Medulla oblongata (tissue), 1 donor: Measurements from ENCODE around the gene SLC35B1.
A peak's percentile ranks its signal among the peaks of the same experiment; 100 is the strongest.

Experiments
- DNase-seq: peaks from one replicate; pipeline ENCODE4 v3.0.0-alpha.2; 2015; ENCODE audit errors: extremely low spot score

The SLC35B1 gene, protein sequence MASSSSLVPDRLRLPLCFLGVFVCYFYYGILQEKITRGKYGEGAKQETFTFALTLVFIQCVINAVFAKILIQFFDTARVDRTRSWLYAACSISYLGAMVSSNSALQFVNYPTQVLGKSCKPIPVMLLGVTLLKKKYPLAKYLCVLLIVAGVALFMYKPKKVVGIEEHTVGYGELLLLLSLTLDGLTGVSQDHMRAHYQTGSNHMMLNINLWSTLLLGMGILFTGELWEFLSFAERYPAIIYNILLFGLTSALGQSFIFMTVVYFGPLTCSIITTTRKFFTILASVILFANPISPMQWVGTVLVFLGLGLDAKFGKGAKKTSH

DNA sequence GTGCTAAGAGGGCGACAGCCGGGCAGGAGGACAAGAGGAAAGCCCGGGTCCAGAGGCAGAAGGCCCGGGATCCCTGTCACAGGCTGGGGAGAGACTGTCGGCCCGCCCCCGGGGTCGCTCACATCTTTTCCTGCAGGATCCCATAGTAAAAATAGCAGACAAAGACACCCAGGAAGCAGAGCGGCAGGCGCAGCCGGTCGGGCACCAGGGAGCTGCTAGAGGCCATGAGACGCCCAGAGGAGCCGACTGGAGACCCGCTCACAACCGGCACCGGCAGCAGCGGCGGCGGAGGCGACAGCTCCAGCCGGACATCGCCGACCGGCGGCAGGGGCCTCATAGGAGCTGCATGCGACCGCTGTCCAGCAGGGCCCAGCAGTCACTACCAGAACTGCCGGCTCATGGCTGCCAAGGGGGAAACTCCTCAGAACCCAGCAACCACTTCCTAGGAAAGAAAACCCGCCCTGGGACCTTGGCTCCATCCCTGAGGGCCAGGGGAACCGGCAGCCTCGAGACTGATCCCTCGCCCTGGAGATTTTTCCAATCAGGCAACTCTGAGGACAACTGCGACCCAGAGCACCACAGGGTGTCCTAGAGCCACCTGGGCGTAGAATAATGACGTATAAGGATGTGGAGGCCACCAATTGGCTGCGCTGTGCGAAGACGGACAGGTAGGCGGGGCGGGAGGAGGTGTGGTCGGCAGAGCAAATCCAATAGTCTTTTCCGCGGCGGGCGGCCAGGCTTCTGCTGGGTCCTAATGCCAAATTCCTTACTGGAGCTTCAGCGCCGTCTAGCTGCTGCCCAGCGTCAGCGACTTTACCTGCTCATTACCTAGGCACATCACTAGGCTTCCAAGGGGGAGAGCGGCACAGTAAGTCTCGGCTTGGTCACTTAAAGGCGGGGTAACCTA lies at the start of gene SLC35B1:
SLC35B1 (minus strand) TSS at position 357 of the 907 bp plus-strand sequence; CDS start at position 226, 131 bp downstream.
- peak; percentile 99 for DNase-seq

DNA sequence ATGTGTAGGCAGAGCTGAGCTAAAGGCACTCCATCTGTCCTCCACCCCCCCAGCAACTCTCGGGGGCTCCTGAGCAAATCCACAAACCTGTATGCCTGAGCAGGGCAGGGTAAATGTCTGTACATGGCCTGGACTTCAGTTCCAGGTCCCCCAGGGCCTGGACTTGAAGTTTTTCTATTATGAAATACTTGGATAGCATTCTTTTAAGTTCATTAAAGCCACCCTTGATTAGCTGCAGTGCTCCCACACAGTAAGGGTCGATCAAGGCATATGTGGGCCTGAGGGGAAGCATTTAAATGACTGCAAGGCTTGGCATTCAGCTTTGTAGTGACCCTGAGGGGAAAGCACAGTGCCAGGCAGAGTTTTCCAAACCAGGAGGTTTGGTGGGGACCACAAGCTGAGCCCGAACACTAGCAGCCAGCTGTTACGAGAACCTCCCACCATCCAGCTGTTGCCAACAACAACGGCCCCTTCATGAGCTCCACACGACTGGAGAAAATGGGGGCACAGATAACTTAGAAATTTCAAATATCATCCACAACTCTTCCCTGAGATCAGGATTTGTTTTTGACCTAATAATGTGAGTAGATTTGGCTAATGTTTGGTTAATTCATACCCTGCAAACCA lies 49.5 kb upstream of the SLC35B1 start:
- no peak for DNase-seq

DNA sequence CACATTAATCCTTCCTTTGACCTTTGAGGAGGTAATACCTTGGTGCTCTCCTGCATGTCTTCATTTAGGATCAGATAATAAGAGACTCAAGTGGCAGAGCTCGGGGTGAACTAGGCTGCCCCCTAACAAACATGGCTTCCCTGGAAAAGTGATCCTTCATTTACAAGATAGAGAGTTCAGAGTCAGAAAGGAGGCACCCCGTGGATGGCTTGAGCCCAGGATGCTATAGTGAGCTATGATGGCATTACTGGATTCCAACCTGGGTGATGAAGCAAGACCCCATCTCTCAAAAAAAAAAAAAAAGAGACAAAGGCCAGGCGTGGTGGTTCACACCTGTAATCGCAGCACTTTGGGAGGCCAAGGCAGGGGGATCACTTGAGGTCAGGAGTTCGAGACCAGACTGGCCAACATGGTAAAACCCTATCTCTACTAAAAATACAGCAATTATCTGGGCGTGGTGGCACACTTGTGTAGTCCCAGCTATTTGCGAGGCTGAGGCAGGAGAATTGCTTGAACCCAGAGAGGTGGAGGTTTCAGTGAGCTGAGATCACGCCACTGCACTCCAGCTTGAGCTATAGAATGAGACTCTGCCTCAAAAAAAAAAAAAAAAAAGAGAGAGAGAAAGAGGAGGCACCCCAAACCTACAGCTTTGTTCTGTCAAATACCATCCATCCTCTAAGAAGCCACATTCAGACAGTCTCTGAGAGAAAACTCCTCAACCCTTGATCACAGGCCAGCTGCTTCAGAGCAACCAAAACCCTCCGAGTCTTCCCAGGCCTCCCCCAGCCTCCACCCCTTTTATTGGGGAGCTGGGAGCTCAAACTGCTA lies 48.8 kb upstream of the SLC35B1 start:
- no peak for DNase-seq

DNA sequence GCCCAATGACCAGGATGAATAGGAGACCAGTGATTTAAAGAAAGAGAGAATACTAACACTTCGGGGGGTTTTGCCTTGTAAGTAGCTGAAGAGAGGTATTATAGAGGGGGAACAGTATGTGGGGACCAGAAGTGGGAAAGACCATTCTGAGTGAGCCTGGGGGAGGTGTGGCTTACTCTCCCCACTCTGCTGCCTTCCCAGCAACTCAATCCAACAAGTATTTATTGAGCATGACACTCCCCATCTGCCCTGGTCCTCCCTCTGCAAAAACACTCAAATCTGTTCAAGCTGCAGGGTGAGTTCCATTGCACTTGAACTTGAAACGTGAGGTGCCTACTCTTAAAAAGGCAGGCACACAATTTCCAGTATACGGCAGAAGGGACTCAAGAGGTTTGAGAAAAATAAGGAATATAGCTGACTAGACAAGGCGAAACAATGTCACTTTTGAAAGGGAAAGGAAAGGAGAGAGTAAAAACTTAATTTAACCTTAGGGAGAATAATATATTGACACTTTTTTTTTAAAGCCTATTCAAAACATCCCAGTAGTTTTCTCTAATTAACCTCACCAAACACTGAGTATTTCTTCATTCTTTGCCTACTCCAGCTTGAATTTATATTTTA lies 48.0 kb upstream of the SLC35B1 start:
- no peak for DNase-seq

DNA sequence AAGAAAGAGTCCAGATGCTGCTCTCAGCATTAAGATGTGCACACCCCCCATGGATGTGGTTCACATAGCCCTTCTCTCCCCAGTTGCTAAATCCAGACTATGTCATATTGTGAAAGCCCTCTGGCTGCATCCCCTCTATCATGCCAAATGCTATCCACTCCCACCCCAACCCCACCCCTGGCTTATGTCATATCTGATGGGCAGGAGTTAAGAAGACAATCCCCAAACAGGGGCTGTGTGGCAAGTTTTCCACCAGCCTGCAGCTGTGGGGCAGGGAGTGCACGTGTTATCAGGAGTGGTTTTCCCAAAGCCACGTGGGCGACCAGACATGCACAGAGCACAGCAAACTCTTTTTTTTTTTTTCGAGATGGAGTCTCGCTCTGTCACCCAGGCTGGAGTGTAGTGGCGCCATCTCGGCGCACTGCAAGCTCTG lies 46.2 kb upstream of the SLC35B1 start:
- no peak for DNase-seq

- no peak for DNase-seq
These were observed 44.7 kb upstream of the SLC35B1 start for GRCh38 chr17:49752508-49752907.

- DNase-seq: no peak
These were observed 42.0 kb upstream of the SLC35B1 start for GRCh38 chr17:49749730-49750129.

GRCh38 chr17:49748791-49749190 lies 41.0 kb upstream of the SLC35B1 start:
- no peak for DNase-seq

DNA sequence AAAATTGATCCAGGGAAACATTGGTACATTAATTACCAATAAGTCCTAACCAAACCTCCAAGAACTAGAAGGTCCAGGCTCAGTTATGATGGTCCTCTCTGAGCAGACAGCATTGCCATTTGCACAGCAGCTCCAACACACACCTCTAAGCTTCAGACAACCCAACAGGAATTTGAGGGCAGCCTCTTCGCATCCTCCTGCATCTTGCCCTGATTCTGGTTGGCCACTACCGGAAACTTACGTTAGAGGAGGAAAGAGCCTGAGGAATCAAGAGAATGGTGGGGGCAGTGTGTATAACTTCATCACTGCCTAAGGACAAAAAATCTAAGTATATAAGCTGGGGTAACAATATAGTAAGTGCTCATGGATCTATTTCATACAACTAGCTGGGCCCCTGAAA lies 40.5 kb upstream of the SLC35B1 start:
- DNase-seq: no peak

DNA sequence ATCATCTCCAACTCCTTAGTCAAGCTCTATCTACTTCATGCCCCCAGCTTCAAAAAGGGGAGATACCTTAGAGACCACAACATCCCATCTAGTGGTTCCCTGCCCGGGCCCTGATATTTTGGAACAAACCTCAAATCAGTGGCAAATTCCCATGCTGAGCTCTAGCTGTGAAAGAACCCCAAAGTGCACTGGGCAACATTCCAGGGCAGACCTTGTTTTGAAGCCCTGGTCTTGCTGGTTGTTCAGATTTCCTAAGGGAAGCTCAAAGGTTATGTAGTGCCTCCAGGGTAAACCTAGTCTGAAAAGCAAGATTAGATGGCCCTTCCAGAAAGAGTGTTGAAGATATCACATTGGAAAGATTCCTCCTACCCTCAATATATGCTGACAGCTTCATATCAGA lies 39.9 kb upstream of the SLC35B1 start:
- DNase-seq: no peak

GRCh38 chr17:49746791-49747490 lies 39.2 kb upstream of the SLC35B1 start:
- DNase-seq: no peak

DNA sequence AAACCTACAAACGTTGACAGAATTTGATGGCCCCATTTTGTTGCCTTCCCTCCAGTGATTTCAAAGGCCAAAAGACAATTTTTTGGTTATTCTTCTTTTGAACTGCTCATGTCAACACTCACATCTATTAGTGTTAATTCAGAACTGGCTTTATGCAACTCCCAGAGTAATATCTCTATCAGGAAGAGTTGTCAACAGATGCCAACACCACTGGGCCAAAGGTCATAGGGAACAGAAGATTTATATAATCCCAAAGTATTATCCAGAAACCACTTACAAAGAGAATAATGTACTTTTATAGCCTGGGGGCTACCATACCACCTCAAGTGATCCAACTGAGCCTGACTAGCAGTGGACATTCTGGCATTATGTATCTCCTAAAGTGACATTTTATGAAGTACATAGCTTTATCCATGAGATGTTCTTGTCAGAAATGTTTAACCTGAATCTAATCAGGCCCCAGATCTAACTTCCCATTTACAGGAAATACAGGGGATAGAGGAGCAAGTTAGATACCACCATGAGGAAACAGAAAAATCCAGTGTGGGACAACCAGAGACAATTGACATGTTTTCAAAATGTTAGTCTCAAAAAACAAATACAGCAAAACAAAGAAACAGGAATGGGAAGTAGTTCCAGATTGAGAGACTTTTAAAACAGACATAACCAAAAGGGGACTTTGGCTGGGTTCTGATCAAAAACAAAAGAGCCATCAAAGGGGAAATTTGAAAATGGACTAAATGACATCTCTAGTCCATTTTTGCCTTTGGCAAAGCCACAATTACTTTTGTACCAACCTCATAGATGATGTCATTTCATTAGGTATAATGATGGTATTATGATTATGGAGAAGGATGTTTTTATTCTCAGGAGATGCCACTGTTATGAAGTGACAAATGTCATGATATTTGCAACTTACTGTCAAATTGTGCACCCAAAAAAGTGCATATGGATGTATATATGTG lies 37.7 kb upstream of the SLC35B1 start:
- DNase-seq: no peak

DNA sequence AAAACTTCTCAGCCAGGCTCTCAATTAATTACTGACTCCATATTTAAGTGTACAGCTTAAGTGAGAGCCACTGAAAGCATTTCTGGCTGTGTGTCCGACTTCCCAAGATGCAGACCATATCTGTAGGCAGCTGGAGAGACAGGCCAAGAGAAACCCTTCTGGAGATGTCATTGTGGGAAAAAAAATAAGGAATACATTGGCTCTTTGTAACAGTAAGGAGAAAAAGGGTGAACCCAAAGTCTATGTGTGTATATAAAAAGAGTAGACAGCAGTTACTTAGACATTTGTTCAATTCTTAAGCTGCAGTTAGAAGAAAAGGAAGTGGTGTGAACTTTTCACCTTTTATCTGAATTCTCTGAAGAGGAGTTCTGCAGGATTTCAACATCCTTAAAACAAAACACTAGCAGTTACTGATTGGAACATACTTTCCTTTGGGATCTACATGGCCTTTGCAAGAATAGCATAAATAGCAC lies 34.4 kb upstream of the SLC35B1 start:
- DNase-seq: no peak

- DNase-seq: no peak
These were observed 33.9 kb upstream of the SLC35B1 start for GRCh38 chr17:49741692-49742076.

- no peak for DNase-seq
These were observed 33.4 kb upstream of the SLC35B1 start for GRCh38 chr17:49741009-49741691.

- DNase-seq: peak; percentile 35
These were observed 32.0 kb upstream of the SLC35B1 start for GRCh38 chr17:49739641-49740271.

DNA sequence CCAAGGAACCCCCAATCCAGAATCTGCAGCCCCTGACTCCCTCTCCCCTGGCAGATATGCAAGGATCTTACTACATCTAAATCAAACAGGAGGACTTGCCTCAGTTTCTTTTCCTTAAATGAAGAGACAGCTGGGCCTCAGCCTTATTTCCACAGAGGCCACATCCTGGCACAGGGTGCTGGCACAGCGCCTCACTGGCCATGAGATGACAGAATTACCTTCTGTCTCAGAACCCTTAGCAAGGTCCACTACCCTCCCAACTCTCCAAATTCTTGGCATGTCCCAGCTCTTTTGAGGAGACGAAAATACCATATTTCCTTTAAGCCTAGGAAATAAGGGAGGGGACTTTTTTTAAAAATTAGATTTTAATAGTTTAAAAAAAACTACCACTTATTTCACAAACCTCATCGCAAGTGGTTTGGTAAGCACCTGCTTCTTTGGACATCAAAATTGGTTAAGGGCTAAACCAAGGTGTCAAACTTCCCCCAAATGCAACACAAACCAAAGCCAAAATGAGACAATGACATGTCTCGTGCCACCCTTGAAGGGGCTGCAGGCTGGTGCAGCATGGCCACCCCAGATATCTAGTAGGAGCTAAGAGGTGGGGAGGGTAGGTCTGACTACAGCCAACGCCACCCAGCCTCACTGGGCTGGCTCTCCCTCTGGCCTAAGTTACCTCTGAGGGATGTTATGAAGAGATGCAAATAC lies 30.8 kb upstream of the SLC35B1 start:
- DNase-seq: no peak
